ENCODE measurements around the gene PLCXD1. TPM values are rescaled to one million over a fixed set of nuclear protein-coding genes. Genes with fewer than 3 reads are reported as not detected.

Gene PLCXD1
- total RNA-seq, 2 experiments from 2014 or later: 41.1 to 67.9 TPM

DNA sequence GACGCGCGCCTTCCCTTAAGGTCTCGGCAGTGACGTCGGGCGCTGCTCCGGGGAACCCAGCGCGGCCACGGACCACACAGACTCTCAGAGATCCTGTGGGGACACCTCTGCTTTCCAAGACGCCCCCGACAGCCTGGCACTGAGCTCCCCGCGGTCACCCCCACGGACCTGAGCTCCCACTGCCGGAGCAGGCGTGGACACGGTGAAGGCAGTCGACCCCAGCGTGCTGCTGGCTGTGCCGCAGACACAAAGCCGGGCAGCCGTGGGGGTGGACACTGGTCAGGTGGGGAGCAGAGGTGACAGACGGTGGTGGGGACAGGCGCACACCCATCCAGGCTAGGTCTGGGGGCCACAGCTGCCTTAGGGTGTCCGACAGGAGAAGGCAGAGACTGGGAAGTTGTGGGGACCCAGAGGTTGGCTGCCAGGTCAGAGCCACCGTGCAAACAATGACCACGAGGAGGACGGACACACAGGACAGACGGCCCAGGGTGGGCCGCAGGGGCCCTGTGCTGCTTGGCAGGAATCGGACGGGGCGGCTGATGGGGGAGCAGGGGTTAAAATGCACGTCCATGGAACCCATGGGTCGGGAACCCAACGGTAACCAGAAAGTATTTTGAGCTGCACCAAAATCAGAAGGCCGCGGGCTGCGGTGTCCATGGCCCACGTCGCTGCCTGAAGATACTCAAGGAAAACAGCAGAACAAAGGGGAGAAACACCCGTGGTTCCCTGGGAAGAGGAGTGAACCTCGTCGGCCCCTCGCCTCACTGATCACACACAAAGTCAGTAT, 54.0 kb downstream of the PLCXD1 start:
- no peaks in the 10 kb centered on the region for H3K4me1 Mint-ChIP-seq
- H3K36me3 Mint-ChIP-seq: peaks cover 29% of the 10 kb centered on the region
- CTCF ChIA-PET: no interaction called here
- ATAC-seq: no peak
- no peak overlapping the region for H3K27ac Mint-ChIP-seq
- DNase-seq: no peak
- H3K27me3 Mint-ChIP-seq: no peaks in the 10 kb centered on the region
- no peak overlapping the region for H3K4me3 Mint-ChIP-seq
- H3K9me3 Mint-ChIP-seq (ENCODE audit: low read depth): peaks cover 2% of the 10 kb centered on the region

DNA sequence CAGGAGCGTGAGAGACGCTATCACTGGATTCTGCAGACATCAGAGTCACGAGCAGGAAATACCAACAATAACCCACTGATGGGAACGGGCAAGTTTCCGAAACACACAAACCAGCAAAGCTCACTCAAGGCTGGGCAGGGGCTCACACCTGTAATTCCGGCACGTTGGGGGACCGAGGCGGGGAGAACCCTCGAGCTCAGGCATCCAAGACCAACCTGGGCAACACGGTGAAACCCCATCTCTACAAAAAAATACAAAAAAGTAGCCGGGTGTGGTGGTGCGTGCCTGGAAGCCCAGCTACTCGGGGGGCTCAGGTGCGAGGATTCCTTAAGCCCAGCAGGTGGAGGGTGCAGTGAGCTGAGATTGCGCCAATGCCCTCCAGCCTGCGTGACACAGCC, 54.6 kb downstream of the PLCXD1 start:
- DNase-seq: no peak
- Mint-ChIP-seq H3K36me3 (peaks cover 31% of the 10 kb centered on the region), H3K4me1 (no peaks in the 10 kb centered on the region)

DNA sequence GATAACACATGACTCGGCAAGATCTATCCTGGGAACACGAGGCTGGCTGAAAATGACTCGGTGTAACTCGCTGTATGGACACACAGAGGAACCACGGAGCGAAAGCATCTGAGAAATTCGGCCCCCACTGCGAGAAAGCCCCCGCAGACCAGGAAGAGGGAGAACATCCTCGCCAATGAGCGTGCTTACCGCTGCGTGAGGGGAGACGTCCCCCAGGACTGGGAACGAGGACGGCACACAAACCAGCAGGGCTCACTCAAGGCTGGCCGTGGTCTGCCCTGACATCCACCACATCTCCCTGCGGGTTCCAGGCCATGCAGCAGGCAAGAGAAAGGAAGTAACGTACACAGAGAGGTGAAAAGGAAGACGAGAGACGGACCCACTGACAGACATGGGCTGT, 55.0 kb downstream of the PLCXD1 start:
- CTCF ChIA-PET: no interaction called here

More for the DNA sequence above, 54.6 kb downstream of the PLCXD1 start:
- Mint-ChIP-seq H3K4me3 (no peak overlapping the region), H3K9me3 (ENCODE audit: low read depth) (peaks cover 2% of the 10 kb centered on the region), H3K27me3 (no peaks in the 10 kb centered on the region), H3K27ac (no peak overlapping the region)
- no peak for ATAC-seq
- CTCF ChIA-PET: no interaction called here

DNA sequence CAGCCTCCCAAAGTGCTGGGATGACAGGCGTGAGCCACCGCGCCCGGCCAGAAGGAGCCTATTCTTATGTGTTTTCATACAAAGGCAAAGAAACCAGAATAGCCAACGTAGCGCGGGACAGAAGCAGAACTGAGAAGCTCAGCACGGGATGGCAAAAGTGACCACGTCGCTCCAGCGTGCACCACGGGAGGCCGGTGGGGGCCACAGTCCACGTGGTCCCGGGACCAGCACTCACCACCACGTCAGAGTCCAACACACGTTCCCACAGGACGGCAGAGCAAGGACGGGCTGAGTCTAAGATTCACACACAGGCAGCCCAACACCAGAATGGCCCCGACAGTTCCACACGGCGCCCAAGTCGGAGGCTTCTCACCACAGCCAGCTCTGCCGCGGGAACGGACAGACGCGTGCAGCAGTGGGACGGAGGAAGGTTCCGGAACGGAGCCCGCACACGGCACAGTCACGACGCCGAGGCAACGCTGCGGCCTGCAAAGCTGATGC, 56.2 kb downstream of the PLCXD1 start:
- H3K4me3 Mint-ChIP-seq: no peak overlapping the region
- no peaks in the 10 kb centered on the region for H3K27me3 Mint-ChIP-seq
- H3K4me1 Mint-ChIP-seq: no peaks in the 10 kb centered on the region
- peaks cover 7% of the 10 kb centered on the region for H3K9me3 Mint-ChIP-seq (ENCODE audit: low read depth)
- no peak for ATAC-seq
- DNase-seq: no peak
- CTCF ChIA-PET: no interaction called here
- H3K27ac Mint-ChIP-seq: no peak overlapping the region
- peaks cover 40% of the 10 kb centered on the region for H3K36me3 Mint-ChIP-seq

More for the DNA sequence above, 55.0 kb downstream of the PLCXD1 start:
- DNase-seq (no peak), ATAC-seq (no peak)
- Mint-ChIP-seq H3K4me1 (no peaks in the 10 kb centered on the region), H3K27me3 (no peaks in the 10 kb centered on the region), H3K36me3 (peaks cover 33% of the 10 kb centered on the region), H3K4me3 (no peak overlapping the region), H3K9me3 (ENCODE audit: low read depth) (peaks cover 2% of the 10 kb centered on the region), H3K27ac (no peak overlapping the region)

DNA sequence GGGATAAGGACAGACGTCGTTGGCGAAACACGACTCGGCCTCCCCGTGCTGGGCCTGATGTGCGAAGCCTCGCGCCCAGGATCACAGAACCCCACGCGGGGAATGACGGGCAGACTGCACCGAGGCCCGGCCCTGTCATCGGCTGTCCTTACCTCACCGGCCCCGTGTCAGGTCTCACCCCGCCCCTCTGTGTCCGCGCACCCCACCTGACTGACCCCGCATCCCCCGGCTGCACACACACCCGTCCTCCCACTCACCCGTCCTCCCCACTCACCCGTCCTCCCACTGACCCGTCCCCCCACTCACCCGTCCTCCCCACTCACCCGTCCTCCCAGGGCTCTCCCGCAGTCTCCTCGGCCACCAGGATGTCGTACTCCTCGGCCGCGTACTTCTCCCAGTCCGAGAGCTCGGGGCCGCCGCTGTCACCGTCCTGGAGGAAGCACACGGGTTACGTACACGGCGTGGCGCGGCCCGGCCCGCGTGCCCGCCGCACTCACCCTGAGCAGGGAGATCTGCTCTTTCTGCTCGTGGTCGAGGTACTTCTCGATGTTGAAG, 57.2 kb downstream of the PLCXD1 start:
- no peaks in the 10 kb centered on the region for H3K27me3 Mint-ChIP-seq
- no peak for ATAC-seq
- DNase-seq: no peak
- peaks cover 7% of the 10 kb centered on the region for H3K9me3 Mint-ChIP-seq (ENCODE audit: low read depth)
- H3K36me3 Mint-ChIP-seq: peaks cover 40% of the 10 kb centered on the region
- no peak overlapping the region for H3K27ac Mint-ChIP-seq
- no peaks in the 10 kb centered on the region for H3K4me1 Mint-ChIP-seq
- no peak overlapping the region for H3K4me3 Mint-ChIP-seq
- CTCF ChIA-PET: no interaction called here

DNA sequence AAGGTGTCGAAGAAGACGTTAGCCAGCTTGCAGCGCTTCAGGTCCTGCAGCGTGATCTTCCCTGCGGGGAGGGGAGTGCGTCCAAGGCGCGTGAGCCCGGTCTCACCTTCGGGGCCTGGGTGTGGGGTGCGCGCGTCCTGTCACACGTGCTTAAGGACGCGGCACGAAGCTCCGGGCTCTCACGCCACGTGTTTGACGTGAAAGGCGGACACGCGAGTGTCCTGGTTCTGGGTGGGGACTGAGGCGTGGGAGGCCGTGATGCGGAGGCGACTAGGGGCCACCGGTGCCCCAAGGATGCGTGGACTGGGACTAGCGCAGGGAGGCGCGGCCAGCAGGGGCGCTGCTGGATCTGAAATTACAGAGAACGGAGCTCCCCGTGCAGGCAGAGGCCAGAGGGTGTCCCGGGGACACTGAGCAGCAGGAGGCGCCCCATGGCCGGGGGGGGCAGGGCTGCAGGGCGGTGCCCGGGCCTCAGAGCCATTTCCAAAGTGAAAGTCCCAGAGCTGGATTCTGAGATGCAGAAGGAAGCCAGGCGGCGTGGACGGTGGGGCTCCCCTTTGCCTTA, 57.7 kb downstream of the PLCXD1 start:
- no peak overlapping the region for H3K27ac Mint-ChIP-seq
- DNase-seq: no peak
- no peak overlapping the region for H3K4me3 Mint-ChIP-seq
- no peaks in the 10 kb centered on the region for H3K4me1 Mint-ChIP-seq
- ATAC-seq: no peak
- H3K9me3 Mint-ChIP-seq (ENCODE audit: low read depth): peaks cover 7% of the 10 kb centered on the region
- CTCF ChIA-PET: no interaction called here
- H3K27me3 Mint-ChIP-seq: no peaks in the 10 kb centered on the region
- peaks cover 40% of the 10 kb centered on the region for H3K36me3 Mint-ChIP-seq

DNA sequence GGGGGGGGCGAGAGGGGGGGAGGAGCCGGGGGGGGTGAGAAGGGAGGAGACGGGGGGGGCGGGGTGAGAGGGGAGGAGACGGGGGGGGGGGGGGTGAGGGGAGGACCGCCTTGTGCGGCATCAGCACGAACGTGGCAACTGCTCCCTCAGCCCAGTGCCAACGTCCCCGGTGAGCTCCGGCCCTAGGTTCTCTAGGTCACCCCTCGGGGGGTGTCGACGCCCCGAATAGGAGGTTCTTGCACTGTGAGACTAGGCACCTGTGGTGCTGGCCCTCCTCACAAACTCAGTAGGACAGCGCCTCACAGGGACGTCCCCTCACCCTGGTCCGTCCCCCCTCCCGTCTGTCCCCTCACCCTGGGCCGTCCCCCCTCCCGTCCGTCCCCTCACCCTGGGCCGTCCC, 58.9 kb downstream of the PLCXD1 start:
- H3K36me3 Mint-ChIP-seq: peaks cover 47% of the 10 kb centered on the region
- no peaks in the 10 kb centered on the region for H3K4me1 Mint-ChIP-seq
- CTCF ChIA-PET: no interaction called here
- peaks cover 7% of the 10 kb centered on the region for H3K9me3 Mint-ChIP-seq (ENCODE audit: low read depth)
- no peak overlapping the region for H3K27ac Mint-ChIP-seq
- H3K4me3 Mint-ChIP-seq: no peak overlapping the region
- peak; percentile 12 for ATAC-seq
- DNase-seq: no peak
- H3K27me3 Mint-ChIP-seq: no peaks in the 10 kb centered on the region

DNA sequence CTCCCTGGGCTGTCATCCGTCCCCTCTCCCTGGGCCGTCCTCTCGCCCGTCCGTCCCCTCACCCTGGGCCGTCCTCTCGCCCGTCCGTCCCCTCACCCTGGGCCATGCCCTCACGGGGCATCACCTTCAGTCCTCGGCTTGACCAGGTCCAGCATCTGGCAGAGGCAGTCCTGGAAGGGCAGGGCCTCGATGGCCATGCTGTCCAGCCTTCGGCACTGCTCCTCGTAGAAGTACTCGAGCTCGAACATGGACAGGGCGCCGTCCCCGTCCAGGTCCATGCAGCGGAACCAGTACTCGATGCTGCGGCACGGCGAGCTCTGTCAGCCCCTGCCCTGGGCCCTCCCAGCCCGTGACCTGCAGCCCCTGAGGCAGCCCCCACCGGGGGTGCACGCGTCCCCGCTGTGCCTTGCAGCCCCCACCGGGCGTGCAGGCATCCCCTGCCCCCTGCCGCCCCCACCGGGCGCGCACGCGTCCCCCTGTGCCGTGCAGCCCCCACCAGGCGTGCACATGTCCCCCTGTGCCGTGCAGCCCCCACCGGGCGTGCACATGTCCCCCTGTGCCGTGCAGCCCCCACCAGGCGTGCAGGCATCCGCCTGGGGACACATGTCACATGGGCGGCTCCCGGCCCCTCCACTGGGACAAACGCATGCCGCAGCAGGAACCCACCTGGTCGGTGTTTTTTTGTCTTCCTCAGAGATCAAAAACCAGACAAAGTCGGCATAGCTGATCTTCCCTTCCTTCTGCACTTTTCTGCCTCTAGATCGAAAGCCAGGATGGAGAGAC, 59.7 kb downstream of the PLCXD1 start:
- ATAC-seq: no peak
- CTCF ChIA-PET: no interaction called here

DNA sequence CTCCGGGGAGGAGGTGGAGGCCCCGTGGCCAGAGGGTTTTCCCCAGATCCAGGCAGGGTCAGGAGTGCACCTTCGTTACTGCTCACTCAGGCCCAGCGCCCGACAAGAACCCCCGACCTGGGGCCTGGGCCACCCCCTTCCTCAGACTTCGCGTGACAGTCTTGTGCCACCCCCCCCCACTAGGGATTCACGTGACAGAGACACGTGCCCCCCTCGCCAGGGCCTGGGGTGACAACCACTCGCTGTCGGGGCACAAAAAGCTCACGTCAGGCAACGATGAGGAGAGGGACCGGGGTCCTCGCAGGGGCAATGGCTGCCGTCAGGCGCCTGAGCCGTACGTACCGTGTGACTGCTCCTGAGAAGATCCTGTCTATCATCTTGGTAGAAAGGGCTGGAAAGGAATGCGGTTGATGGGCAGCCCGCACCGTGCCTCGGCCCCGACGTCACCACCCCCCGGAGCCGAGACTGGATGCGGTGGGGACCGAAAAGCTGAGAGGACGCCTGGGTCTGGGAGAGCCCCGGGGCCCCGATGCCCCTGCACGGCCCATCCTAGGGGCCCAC, 60.4 kb downstream of the PLCXD1 start:
- DNase-seq (no peak), ATAC-seq (no peak)
- Mint-ChIP-seq H3K27ac (no peak overlapping the region), H3K27me3 (no peaks in the 10 kb centered on the region), H3K9me3 (ENCODE audit: low read depth) (peaks cover 6% of the 10 kb centered on the region), H3K4me1 (no peaks in the 10 kb centered on the region), H3K36me3 (peaks cover 43% of the 10 kb centered on the region), H3K4me3 (no peak overlapping the region)
- CTCF ChIA-PET: no interaction called here

More for the DNA sequence above, 59.7 kb downstream of the PLCXD1 start:
- H3K36me3 Mint-ChIP-seq: peaks cover 48% of the 10 kb centered on the region
- H3K27me3 Mint-ChIP-seq: no peaks in the 10 kb centered on the region
- H3K4me1 Mint-ChIP-seq: no peaks in the 10 kb centered on the region
- no peak overlapping the region for H3K27ac Mint-ChIP-seq
- no peak for DNase-seq
- H3K4me3 Mint-ChIP-seq: no peak overlapping the region
- peaks cover 7% of the 10 kb centered on the region for H3K9me3 Mint-ChIP-seq (ENCODE audit: low read depth)

DNA sequence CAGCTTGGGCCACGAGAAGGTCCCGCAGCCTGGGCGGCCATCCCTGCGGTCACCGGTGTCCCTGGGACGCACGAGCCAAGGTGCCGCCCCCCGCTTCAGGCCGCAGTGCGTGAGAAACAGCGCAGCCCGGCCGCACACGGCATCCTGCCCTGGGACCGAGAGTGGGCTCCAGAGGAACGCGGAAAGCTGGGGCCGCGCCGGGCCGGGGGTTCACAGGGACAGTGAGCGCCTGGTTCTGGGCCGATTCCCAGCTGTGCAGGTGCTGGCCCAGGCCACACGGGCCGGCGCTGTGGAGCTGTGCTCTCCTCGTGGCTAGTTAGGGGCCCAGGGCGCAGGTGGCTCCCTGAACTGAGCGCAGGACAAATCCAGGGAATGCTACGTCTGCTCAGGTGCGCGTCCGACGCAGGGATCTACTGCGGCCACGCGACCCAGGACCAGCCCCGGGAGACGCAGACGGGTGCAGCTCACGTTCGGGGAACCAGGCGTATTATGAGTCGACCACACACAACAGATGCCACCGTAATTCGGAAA, 63.3 kb downstream of the PLCXD1 start:
- Mint-ChIP-seq H3K4me3 (no peak overlapping the region), H3K27me3 (no peaks in the 10 kb centered on the region), H3K36me3 (peaks cover 29% of the 10 kb centered on the region), H3K27ac (no peak overlapping the region), H3K9me3 (ENCODE audit: low read depth) (peaks cover 6% of the 10 kb centered on the region), H3K4me1 (no peaks in the 10 kb centered on the region)
- CTCF ChIA-PET: no interaction called here
- ATAC-seq (no peak), DNase-seq (no peak)

DNA sequence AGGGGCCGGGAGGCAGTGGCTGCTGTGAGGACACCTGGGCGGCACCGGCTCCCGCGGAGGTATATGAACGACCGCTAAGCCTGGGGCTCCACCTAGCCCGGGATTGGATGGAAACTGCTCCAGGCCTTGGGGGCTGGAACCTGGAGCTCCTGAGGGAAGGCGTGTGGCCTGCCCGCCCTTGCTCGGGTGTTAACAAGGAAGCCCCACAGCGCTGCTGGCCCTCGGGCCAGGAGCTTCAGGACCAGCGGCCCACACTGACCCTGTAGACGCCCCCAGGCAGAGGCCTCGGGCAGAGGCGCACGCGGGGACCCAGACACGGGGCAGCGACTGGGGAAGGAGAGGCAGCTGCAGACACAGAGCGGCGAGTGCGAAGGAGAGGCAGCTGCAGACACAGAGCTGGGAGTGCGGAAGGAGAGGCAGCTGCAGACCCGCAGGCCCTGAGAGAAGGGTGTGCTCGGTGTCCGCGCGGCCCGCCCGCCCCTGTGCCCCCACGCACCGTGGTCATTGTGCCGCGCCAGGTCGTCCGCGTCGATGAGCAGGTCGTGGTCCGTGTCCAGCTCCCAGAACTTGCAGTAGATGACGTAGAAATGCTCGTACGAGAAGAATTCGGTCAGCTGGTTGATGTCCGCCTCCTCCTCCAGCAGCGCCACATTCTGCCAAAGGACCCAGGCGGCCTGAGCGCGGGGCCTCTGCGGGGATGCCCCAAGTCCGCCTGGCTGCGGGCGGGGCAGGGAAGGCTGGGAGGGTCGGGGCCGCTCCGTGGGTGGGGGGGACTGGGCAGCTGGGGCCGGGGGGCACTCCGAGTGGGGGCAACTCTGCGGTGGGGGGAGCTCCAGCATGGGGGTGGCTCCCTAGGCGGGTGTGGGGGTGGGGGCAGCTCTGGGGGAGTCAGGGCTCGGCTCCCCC, 64.1 kb downstream of the PLCXD1 start:
- CTCF ChIA-PET: no interaction called here
- H3K36me3 Mint-ChIP-seq: peaks cover 29% of the 10 kb centered on the region
- H3K9me3 Mint-ChIP-seq (ENCODE audit: low read depth): peaks cover 6% of the 10 kb centered on the region
- H3K27ac Mint-ChIP-seq: no peak overlapping the region
- ATAC-seq (no peak), DNase-seq (no peak)
- no peaks in the 10 kb centered on the region for H3K4me1 Mint-ChIP-seq
- H3K4me3 Mint-ChIP-seq: no peak overlapping the region
- no peaks in the 10 kb centered on the region for H3K27me3 Mint-ChIP-seq

DNA sequence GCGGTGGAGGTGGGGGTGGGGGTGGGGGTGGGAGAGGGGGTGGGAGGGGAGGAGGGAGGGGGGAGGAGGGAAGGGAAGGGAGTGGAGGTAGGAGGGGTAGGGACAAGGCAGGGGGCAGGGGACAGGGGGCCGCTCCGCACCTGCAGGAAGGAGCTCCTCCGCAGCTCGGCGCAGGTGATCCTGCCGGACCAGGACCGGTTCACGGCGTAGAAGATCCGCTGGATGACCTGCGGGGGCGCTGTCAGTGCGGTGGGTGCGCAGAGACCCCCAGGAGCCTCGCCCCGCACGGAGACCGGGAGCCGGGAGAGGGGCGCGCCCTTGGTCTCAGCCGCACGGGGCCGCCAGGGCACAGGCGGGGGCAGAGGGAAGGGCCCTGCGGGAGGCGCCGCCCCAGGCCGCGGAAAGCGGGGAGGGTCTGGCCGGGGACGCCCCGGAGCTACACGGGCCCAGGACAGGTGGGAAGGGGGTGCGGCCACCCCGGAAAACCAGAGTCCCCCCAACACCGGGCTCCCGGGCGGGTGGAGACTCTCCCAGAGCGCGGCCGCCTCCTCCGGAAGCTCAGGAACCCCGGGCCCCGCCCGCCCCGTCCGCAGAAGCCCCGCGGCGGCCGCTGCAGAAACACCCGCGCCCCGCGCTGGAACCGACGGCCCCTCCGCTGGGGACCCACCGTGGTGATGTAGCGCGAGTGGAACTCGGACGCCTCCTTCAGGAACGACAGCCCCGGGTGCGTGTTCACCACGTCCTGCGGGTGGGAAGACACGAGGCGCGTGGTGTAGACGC, 65.0 kb downstream of the PLCXD1 start:
- no peak overlapping the region for H3K4me3 Mint-ChIP-seq
- H3K9me3 Mint-ChIP-seq (ENCODE audit: low read depth): peaks cover 6% of the 10 kb centered on the region
- peaks cover 25% of the 10 kb centered on the region for H3K36me3 Mint-ChIP-seq
- CTCF ChIA-PET: no interaction called here
- no peaks in the 10 kb centered on the region for H3K4me1 Mint-ChIP-seq
- H3K27ac Mint-ChIP-seq: no peak overlapping the region
- H3K27me3 Mint-ChIP-seq: no peaks in the 10 kb centered on the region
- no peak for DNase-seq
- ATAC-seq: no peak
